H1 (cell line): ENCODE measurements around the gene AGAP1. TPM values are rescaled to one million over a fixed set of nuclear protein-coding genes. Genes with fewer than 3 reads are reported as not detected.

Experiments
- ATF2 ChIP-seq: IDR thresholded peaks from 2 replicates; pipeline ENCODE4 v1.6.1; 2012; ENCODE audit warnings: low read length, inconsistent platforms
- CHD7 ChIP-seq: fragments of 300-600 bp; sonication (generic); IDR thresholded peaks from 2 replicates; pipeline ENCODE4 v1.7.1; 2012; ENCODE audit warnings: low read length, moderate library complexity, mild to moderate bottlenecking, inconsistent platforms; ENCODE audit not compliant: insufficient replicate concordance
- CREB1 ChIP-seq: IDR thresholded peaks from 2 replicates; pipeline ENCODE4 v1.6.1; 2012; ENCODE audit warnings: inconsistent platforms
- HDAC6 ChIP-seq: IDR thresholded peaks from one replicate; pipeline ENCODE4 v1.7.1; 2012; ENCODE audit warnings: low read depth, mild to moderate bottlenecking, inconsistent platforms, low read length, moderate library complexity
- POLR2A ChIP-seq, 2 experiments: IDR thresholded peaks; 1 replicate in 1 of 2; 2 replicates in 1 of 2; pipeline ENCODE4 v1.6.1; 2011; ENCODE audit warnings: low read depth in 2 of 2, low read length in 2 of 2, mild to moderate bottlenecking in 2 of 2; ENCODE audit errors: control extremely low read depth in 1 of 2
- SP2 ChIP-seq: IDR thresholded peaks from 2 replicates; pipeline ENCODE4 v1.6.1; 2012; ENCODE audit warnings: mild to moderate bottlenecking, low read length, inconsistent platforms
- TBP ChIP-seq: IDR thresholded peaks from 2 replicates; pipeline ENCODE4 v1.6.1; 2011; ENCODE audit warnings: low read depth, low read length, improper control_type of control experiment
- polyA plus RNA-seq, 7 experiments: library from polyadenylated mRNA; depleted of rRNA in 3 of 7; stranded (reverse) in 5 of 7; unstranded in 2 of 7; fragments of >200 nt in 5 of 7; fragments of 200-250 nt in 2 of 7; gene quantifications; 1 replicate in 5 of 7; 2 replicates in 1 of 7; 4 replicates in 1 of 7; pipeline versions ENCODE4 v1.2.1 to v1.2.3, GENCODE V29; 2011 to 2013; ENCODE audit warnings: missing spikeins in 2 of 7, mixed read lengths in 2 of 7
- total RNA-seq: library from RNA; stranded (reverse); fragmentation: NEBNext Ultra II Directional; extraction: Animal tissue kit (Norgen Biotek cat#: 25700); gene quantifications from 2 replicates; pipeline ENCODE4 v1.2.1, GENCODE V29; 2021

AGAP1 gene
- total and polyA plus RNA-seq, 2 of the 8 experiments (the other 6 are each of a cell fraction or from before 2014, with no cell fraction given), result 18.1 to 39.4 TPM

DNA sequence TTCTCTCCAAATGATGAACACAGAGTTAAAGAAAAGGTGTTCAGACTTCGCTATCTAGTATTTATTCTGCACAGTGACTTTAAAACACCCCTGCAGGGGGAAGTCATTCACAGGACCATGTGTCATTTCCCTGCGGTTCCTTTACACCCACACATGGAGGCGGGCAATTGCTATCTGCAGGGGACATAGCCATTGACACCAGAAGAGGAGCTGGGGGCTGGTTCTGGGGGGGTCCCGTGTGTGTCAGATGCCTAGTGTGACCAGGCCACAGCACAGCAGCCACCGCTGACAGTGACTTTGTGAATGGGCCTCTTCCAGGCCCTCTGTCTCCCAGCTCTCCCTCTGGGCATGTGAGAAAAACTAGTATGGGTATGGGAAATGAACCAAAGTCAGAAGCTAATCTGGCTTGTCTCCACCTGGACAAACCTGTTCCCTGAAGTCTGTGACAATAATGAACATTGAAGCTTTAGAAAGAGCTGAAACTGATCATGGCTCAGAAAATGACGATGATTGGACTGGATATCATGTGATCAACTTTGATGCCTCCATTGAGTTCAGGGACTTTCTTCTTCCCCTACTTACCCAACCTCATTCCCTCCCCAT is 681.8 kb downstream of the AGAP1 start (continued):
- TF ChIP-seq HDAC6, result no peak
- TF ChIP-seq SP2, result no peak
- no peak for TF ChIP-seq POLR2A (IDR thresholded peaks at IDR 0.05; ENCODE audit: control extremely low read depth in 1 of 2, low read depth in 2 of 2, low read length in 2 of 2)
- TF ChIP-seq CREB1, result no peak
- TF ChIP-seq ATF2, result no peak
- no peak for TF ChIP-seq TBP
- no peak for TF ChIP-seq CHD7
